MM.1S (cell line): Measurements from ENCODE around the gene OCLN.

ENCODE experiments used
- DNase-seq: peaks from one replicate; pipeline ENCODE4 v3.0.0-alpha.2; 2015
- H2AFZ ChIP-seq: fragments of 300-600 bp; sonication (generic); 2 replicates; pipeline ENCODE4 v1.6.0; 2016; ENCODE audit warnings: antibody characterized with exemption, low read length
- H3F3A ChIP-seq: fragments of 300-600 bp; sonication (generic); 2 replicates; pipeline ENCODE4 v1.6.1; 2016; ENCODE audit warnings: mild to moderate bottlenecking, antibody characterized with exemption, low read length, moderate library complexity, mixed read lengths; ENCODE audit not compliant: insufficient read depth
- H3K27ac ChIP-seq: fragments of 300-600 bp; sonication (generic); 2 replicates; pipeline ENCODE4 v1.5.1; 2016; ENCODE audit warnings: mild to moderate bottlenecking, low read length
- H3K27me3 ChIP-seq: fragments of 300-600 bp; sonication (generic); replicated peaks from 2 replicates; pipeline ENCODE4 v1.6.0; 2016; ENCODE audit warnings: low read length; ENCODE audit not compliant: insufficient read depth
- H3K36me3 ChIP-seq: fragments of 300-600 bp; sonication (generic); replicated peaks from 2 replicates; pipeline ENCODE4 v1.6.1; 2016; ENCODE audit warnings: mild to moderate bottlenecking, low read length, mixed read lengths; ENCODE audit not compliant: insufficient read depth
- H3K4me1 ChIP-seq: fragments of 300-600 bp; sonication (generic); 2 replicates; pipeline ENCODE4 v1.6.1; 2016; ENCODE audit warnings: low read length, mixed read lengths
- H3K4me2 ChIP-seq: fragments of 300-600 bp; sonication (generic); 2 replicates; pipeline ENCODE4 v1.6.0; 2016; ENCODE audit warnings: low read depth, low read length
- H3K4me3 ChIP-seq: fragments of 300-600 bp; sonication (generic); 2 replicates; pipeline ENCODE4 v1.5.1; 2016; ENCODE audit warnings: low read length, mixed read lengths
- H3K79me2 ChIP-seq: fragments of 300-600 bp; sonication (generic); 2 replicates; pipeline ENCODE4 v1.6.1; 2016; ENCODE audit warnings: mixed run types, low read length, mixed read lengths
- H3K9ac ChIP-seq: fragments of 300-600 bp; sonication (generic); 2 replicates; pipeline ENCODE4 v1.6.1; 2016; ENCODE audit warnings: low read length, mixed read lengths
- H3K9me2 ChIP-seq: fragments of 300-600 bp; sonication (generic); replicated peaks from 2 replicates; pipeline ENCODE4 v1.6.1; 2016; ENCODE audit warnings: mild to moderate bottlenecking, low read length, mixed read lengths; ENCODE audit not compliant: insufficient read depth
- H3K9me3 ChIP-seq: fragments of 300-600 bp; sonication (generic); replicated peaks from 2 replicates; pipeline ENCODE4 v1.6.1; 2016; ENCODE audit warnings: mild to moderate bottlenecking, low read length, mixed read lengths; ENCODE audit not compliant: insufficient read depth
- H4K20me1 ChIP-seq: fragments of 300-600 bp; sonication (generic); 2 replicates; pipeline ENCODE4 v1.6.1; 2016; ENCODE audit warnings: mild to moderate bottlenecking, low read length, moderate library complexity, mixed read lengths; ENCODE audit not compliant: insufficient read depth
- EZH2 ChIP-seq: fragments of 300-600 bp; sonication (generic); optimal IDR thresholded peaks from 2 replicates; pipeline ENCODE3; 2017; ENCODE audit warnings: low read depth, mild to moderate bottlenecking, antibody characterized with exemption, low read length, mixed read lengths
- EZH2phosphoT487 ChIP-seq: fragments of 300-600 bp; sonication (generic); IDR thresholded peaks from 2 replicates; pipeline ENCODE4 v1.6.1; 2018; ENCODE audit warnings: antibody characterized with exemption, low read length
- TF ChIP-seq, protein P1 (sequence below): fragments of 300-600 bp; sonication (generic); IDR thresholded peaks from 2 replicates; pipeline ENCODE4 v1.5.1; 2016; ENCODE audit warnings: antibody characterized with exemption, low read length, mixed read lengths

OCLN gene

DNA sequence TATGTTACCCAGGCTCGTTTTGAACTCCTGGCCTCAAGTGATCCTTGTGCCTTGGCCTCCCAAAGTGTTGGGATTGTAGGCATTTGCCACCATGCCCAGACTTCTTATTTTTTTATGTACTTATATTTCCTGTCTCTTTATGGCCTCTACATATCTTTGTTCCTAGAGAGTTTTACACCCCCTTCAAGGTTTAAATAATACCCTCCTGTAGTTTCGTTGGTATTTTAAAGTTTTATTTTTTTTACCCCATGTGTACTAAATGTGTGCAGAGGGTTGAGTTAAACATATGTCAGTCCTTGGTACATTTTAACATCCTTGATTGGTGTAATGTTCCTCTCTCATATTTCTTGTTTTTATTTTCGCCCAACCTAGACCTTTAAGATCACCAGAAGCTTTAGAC is 29.4 kb downstream of the OCLN start:
- TF ChIP-seq EZH2 (no peak), EZH2phosphoT487 (no peak)
- TF ChIP-seq, protein P1, sequence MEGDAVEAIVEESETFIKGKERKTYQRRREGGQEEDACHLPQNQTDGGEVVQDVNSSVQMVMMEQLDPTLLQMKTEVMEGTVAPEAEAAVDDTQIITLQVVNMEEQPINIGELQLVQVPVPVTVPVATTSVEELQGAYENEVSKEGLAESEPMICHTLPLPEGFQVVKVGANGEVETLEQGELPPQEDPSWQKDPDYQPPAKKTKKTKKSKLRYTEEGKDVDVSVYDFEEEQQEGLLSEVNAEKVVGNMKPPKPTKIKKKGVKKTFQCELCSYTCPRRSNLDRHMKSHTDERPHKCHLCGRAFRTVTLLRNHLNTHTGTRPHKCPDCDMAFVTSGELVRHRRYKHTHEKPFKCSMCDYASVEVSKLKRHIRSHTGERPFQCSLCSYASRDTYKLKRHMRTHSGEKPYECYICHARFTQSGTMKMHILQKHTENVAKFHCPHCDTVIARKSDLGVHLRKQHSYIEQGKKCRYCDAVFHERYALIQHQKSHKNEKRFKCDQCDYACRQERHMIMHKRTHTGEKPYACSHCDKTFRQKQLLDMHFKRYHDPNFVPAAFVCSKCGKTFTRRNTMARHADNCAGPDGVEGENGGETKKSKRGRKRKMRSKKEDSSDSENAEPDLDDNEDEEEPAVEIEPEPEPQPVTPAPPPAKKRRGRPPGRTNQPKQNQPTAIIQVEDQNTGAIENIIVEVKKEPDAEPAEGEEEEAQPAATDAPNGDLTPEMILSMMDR = no peak
- H3K27ac ChIP-seq = no peak overlapping the region

DNA sequence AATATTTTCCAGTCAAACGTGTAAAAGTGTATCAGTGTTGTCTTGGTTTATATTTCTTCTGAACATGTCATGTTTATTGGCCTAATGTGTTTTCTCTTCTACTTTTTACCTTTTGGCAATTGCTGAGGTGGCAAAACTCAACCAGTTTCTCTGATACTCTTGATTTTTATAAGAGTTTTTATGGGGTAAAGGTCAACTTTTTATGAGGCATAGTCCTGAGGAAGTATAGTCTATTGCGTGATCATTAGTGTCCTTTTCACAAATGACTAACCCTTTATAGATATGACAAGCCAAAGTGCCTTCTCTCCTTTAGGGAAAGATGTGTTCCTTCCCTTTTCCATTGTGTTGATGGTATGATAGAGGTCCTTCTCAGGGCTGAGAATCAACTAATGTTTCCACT is 32.9 kb downstream of the OCLN start:
- no peak overlapping the region for H3K4me2 ChIP-seq
- H3K9me2 ChIP-seq = no peaks in the 10 kb centered on the region
- H3K4me1 ChIP-seq = no peaks in the 10 kb centered on the region
- TF ChIP-seq, protein P1 = no peak
- no peak for TF ChIP-seq EZH2
- no peak for TF ChIP-seq EZH2phosphoT487
- no peaks in the 10 kb centered on the region for H3K9me3 ChIP-seq
- H3K9ac ChIP-seq = no peak overlapping the region
- DNase-seq = no peak
- H3K4me3 ChIP-seq = no peak overlapping the region
- no peaks in the 10 kb centered on the region for H3K27me3 ChIP-seq
- no peaks in the 10 kb centered on the region for H4K20me1 ChIP-seq
- no peaks in the 10 kb centered on the region for H3K36me3 ChIP-seq
- no peak overlapping the region for H2AFZ ChIP-seq
- no peaks in the 10 kb centered on the region for H3F3A ChIP-seq
- H3K27ac ChIP-seq = no peak overlapping the region
- H3K79me2 ChIP-seq = no peaks in the 10 kb centered on the region

More for the DNA sequence above, 29.4 kb downstream of the OCLN start:
- Histone ChIP-seq H3K4me3 (no peak overlapping the region), H3K79me2 (no peaks in the 10 kb centered on the region), H3K9me2 (no peaks in the 10 kb centered on the region), H3K27me3 (no peaks in the 10 kb centered on the region), H3K4me2 (no peak overlapping the region), H3K9ac (no peak overlapping the region), H3K4me1 (no peaks in the 10 kb centered on the region), H3F3A (no peaks in the 10 kb centered on the region), H3K36me3 (no peaks in the 10 kb centered on the region), H4K20me1 (no peaks in the 10 kb centered on the region), H2AFZ (no peak overlapping the region), H3K9me3 (no peaks in the 10 kb centered on the region)
- DNase-seq = no peak

DNA sequence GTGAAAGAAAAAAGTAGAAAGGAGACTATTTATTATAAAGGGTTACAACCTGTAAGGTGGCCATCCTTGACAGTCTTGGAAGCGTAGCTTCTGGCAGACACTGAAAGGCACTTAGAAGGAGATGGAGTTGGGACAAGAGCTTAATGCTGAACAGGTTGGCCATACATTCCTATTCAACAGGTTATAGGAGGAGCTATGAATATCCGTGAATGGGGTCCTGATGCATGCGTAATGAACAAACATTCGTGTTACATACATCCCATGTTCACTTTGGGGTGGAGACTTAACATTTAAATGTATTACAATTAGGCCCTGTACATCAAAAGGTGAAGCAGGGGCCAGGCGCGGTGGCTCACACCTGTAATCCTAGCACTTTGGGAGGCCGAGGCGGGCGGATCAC is 34.1 kb downstream of the OCLN start:
- Histone ChIP-seq H3K4me3 (no peak overlapping the region), H3K4me1 (no peaks in the 10 kb centered on the region), H2AFZ (no peak overlapping the region), H3K9me3 (no peaks in the 10 kb centered on the region), H3K36me3 (no peaks in the 10 kb centered on the region), H3K4me2 (no peak overlapping the region), H3K27me3 (no peaks in the 10 kb centered on the region), H3K9me2 (no peaks in the 10 kb centered on the region), H3K27ac (no peak overlapping the region), H3K79me2 (no peaks in the 10 kb centered on the region), H3K9ac (no peak overlapping the region), H4K20me1 (no peaks in the 10 kb centered on the region), H3F3A (no peaks in the 10 kb centered on the region)
- no peak for DNase-seq
- TF ChIP-seq EZH2 (no peak), EZH2phosphoT487 (no peak)
- TF ChIP-seq, protein P1 = no peak
